NCI-H146 treated with DMSO at 0.1 percent for 48 hours (cell line): Measurements from ENCODE around the gene UGCG.
A peak's percentile ranks its signal among the peaks of the same experiment; 100 is the strongest.
"Not testable (repeated sequence)": the region's sequence is repeated elsewhere in the genome, so short reads cannot be mapped to it uniquely, and the experiment has no call there.

Source experiments
- DNase-seq: peaks from one replicate; lab custom pipeline; 2025; ENCODE audit not compliant: unreplicated experiment; lab: John Stamatoyannopoulos, UW

UGCG gene

DNA sequence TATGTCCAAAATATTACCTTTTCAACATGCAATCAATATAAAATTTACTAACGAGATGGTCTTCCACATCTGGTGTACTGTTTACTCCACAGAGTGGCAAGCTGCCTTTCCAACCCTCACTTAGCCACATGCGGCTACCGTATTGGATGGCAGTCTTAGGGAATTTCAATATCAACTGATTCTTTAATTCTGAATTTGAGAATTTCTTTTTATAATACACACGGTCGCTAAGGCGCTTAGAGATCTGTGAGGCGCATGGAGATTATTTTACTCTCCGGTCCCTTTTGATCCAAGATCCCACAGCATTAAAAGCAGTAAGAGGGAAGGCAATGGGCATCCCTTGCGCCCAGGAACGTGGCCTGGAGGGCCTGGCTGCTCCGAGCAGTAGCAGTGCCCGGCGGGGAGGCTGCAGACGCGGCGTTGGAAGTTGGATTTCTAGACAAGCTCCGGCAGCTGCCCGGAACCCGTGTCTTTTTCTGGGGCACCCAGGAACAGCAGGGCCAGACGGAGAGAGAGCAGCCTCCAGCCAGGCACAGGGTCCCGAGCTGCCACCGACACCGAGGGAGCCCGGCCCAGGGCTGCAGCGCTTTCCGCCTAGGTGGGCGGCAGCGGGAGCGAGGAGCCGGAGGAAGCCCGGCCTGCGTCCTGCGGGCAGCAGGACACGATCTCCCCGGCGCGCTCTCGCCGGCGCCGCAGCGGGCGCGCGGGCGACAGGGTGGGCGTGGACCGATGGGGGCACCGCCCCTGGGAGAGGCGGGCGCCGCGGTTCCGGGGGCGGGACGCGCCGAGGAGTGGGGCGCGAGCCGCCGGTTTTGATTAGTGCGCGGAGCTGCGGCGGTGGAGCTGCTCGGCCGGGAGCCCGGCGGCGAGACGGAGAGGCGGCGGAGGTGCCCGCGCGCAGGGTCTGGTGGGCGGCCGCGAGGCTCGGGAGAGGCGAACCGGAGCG lies at the start of gene UGCG:
Gene UGCG, plus strand, starts transcription at position 819 of the 946 bp plus-strand sequence. CDS start 402 bp downstream, outside the sequence.
- DNase-seq: peak; percentile 74

GRCh38 chr9:111851553-111851952 lies 45.1 kb upstream of the UGCG start:
- DNase-seq: no peak

- no peak for DNase-seq
These were observed 44.3 kb upstream of the UGCG start for GRCh38 chr9:111852291-111852690.

GRCh38 chr9:111853450-111853827 lies 43.2 kb upstream of the UGCG start:
- DNase-seq: no peak

GRCh38 chr9:111854799-111855198 lies 41.8 kb upstream of the UGCG start:
- DNase-seq: no peak

GRCh38 chr9:111857555-111858211 lies 38.9 kb upstream of the UGCG start:
- DNase-seq: no peak

- DNase-seq: no peak
These were observed 36.2 kb upstream of the UGCG start for GRCh38 chr9:111860443-111860842.

DNA sequence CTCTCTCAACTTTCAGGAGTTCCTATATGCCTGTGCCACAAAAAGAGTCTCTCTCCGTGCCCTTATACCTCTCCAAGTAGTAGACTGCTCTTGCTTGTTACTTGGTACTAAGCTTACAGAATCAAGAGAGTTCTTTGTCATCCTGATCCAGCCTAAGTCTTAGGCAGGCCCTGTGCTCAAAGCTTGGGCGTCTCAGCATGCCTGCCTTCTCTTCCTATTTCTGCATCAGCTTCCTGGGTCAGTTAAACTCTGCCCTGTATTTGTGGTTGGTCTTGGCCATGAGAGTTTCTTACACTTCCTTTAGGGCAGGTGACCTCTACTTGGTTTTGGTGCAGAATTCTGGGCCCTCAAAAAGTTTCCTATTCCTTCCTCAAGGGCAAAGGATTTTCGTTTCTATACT lies 33.0 kb upstream of the UGCG start:
- DNase-seq: no peak

DNA sequence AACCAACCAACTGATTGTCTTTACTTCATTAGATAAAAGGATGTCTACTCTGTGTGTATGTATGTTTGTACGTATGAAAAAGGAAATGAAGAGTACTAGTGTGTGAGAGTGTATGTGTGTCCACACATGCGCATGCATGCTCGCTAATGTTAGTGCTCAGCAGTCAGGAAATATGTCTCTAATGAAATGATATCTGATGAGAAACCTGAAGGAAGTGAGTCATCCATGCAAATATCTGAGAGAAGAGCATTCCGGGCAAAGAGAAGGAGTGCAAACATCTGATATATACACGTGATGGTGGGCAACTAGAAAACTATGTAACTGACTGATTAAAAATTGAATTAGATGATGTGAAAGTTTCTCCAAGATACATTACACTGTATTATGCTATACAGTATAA lies 29.6 kb upstream of the UGCG start:
- DNase-seq: no peak

GRCh38 chr9:111868475-111868874 lies 28.1 kb upstream of the UGCG start:
- no peak for DNase-seq

DNA sequence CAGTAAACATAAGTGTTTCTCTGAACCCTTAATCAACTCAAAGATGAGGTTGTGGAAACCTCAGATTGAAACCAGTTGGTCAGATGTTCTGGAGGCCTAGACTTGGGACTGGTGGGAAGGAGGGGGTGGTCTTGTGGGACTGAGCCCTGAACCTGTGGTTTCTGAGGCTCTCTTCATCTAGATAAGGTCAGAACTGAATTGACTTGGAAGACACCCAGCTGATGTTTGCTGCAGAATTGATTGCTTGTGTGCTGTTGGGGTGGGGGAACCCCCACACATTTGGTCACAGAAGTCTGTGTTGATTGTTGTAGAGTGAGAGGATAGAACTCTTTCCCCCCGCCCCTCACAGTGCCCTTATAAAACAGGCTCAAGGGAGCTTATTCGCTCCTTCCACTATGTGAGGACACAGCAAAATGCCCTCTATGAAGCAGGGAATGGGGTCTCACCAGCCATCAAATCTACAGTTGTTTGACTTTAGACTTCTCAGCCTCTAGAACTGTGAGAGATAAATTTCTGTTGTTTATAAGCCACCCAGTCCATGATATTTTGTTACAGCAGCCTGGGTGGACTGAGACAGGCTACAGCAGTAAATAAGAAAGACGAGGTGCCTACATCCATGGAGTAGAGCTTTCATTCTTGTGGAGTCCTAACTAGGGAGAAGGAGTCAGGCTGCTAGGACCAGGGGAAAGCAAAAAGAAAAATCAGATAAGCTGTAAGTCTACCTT lies 25.7 kb upstream of the UGCG start:
- no peak for DNase-seq

DNA sequence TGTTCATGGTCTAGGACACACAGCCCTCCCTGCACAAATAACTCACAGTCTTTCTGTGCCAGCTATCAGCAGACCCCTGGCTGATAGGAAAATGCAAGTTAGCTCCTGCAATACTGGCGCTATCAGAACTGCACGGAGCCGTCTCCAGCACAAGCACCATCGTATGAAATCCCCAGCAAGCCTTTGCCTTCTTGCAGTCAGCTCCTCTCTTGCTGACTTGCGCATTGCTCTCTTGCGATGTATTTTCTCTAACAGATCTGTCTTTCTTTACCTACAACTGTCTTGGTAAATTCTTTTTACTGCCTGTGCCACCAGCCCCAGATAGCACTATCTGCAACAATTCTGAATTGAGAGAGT lies 25.1 kb upstream of the UGCG start:
- DNase-seq: no peak

- DNase-seq: no peak
These were observed 23.7 kb upstream of the UGCG start for GRCh38 chr9:111872886-111873285.

- no peak for DNase-seq
These were observed 22.7 kb upstream of the UGCG start for GRCh38 chr9:111873901-111874300.

- no peak for DNase-seq
These were observed 22.1 kb upstream of the UGCG start for GRCh38 chr9:111874500-111874899.

DNA sequence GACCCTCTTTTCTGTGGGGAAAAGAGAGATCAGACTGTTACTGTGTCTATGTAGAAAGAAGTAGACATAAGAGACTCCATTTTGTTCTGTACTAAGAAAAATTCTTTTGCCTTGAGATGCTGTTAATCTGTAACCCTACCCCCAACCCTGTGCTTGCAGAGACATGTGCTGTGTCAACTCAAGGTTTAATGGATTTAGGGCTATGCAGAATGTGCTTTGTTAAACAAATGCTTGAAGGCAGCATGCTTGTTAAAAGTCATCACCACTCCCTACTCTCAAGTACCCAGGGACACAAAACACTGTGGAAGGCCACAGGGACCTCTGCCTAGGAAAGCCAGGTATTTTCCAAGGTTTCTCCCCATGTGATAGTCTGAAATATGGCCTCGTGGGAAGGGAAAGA lies 21.3 kb upstream of the UGCG start:
- not testable (repeated sequence) for DNase-seq

- DNase-seq: not testable (repeated sequence)
These were observed 20.9 kb upstream of the UGCG start for GRCh38 chr9:111875691-111876090.

DNA sequence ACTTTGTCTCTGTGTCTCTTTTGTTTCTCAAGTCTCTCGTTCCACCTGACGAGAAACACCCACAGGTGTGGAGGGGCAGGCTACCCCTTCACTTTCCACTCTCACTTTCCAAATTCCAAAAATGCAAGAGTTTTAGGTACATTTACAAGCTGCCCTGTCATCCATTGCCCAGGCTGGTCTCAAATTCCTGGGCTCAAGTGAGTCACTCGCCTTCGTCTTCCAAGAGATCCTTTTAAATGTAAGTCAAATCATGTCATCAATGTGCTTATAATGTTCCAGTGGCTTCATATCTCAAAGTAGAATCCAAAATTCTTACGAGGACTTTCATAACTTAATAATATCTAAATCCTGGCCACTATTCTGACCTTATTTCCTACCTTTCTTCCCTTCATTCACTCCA lies 20.4 kb upstream of the UGCG start:
- DNase-seq: no peak

DNA sequence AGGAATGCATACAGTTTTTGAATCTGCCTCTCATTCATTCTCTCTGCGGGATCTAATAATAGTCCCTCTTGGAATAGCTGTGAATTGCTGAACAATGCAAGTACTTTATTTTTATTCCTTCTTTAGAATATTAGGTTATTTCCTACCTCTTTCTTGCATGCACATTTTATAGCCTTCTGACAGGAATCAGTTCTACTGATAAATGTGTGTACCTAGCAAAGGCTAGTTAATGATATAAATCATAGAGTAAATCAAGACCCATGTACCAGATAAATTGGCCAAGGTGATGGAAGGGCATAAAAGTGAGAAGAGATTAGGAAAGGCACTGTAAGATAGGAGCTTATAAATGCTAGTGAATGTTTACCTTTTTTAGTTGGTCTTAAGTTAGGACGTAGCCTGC lies 19.2 kb upstream of the UGCG start:
- DNase-seq: no peak

DNA sequence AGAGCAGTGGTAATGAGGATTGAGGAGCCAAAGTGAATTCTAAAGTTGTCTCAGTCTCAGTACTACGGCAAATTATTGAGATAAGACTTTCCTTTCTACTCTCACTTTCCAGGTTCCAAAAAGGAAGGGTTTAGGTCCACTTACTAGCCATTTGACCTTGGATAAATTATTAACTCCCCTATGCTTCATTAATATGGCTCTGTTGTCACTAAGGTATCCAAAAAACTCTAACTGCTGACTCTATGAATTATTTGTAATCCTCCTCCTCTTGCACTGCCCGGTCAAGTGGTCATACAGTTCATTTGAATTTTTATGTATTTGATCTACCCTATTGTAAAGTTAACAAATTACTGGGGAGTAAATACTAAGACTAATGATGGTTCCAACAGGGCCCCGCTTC lies 17.7 kb upstream of the UGCG start:
- no peak for DNase-seq

GRCh38 chr9:111886983-111887718 lies 9.5 kb upstream of the UGCG start:
- no peak for DNase-seq
